Measurements from ENCODE around the gene RBM47. TPM values are rescaled to one million over a fixed set of nuclear protein-coding genes. Genes with fewer than 3 reads are reported as not detected.

RBM47 gene
- total RNA-seq, 1 experiment from 2014 or later, result 0.28 TPM

GRCh38 chr4:40571208-40571607 lies 58.5 kb downstream of the RBM47 start:
- intact Hi-C loops (cut with micrococcal nuclease; ENCODE audit: unreplicated experiment), result no loop called here
- no peak overlapping the region for H3K27ac ChIP-seq (ENCODE audit: low read depth, low read length, poor library complexity, severe bottlenecking)
- no peaks in the 10 kb centered on the region for H3K36me3 ChIP-seq (ENCODE audit: insufficient read depth, low read length, poor library complexity, severe bottlenecking)
- no peak for TF ChIP-seq EZH2 (IDR thresholded peaks at IDR 0.05; ENCODE audit: borderline replicate concordance, low read depth, low read length, poor library complexity, severe bottlenecking)
- TF ChIP-seq, protein P1, sequence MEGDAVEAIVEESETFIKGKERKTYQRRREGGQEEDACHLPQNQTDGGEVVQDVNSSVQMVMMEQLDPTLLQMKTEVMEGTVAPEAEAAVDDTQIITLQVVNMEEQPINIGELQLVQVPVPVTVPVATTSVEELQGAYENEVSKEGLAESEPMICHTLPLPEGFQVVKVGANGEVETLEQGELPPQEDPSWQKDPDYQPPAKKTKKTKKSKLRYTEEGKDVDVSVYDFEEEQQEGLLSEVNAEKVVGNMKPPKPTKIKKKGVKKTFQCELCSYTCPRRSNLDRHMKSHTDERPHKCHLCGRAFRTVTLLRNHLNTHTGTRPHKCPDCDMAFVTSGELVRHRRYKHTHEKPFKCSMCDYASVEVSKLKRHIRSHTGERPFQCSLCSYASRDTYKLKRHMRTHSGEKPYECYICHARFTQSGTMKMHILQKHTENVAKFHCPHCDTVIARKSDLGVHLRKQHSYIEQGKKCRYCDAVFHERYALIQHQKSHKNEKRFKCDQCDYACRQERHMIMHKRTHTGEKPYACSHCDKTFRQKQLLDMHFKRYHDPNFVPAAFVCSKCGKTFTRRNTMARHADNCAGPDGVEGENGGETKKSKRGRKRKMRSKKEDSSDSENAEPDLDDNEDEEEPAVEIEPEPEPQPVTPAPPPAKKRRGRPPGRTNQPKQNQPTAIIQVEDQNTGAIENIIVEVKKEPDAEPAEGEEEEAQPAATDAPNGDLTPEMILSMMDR (conservative IDR thresholded peaks at IDR 0.05; ENCODE audit: low read depth, low read length), result no peak
- H3K9me3 ChIP-seq (ENCODE audit: low read depth, low read length, poor library complexity, severe bottlenecking), result no peaks in the 10 kb centered on the region
- H3K4me1 ChIP-seq (ENCODE audit: insufficient read depth, low read length, poor library complexity, severe bottlenecking), result no peaks in the 10 kb centered on the region
- ChIA-PET POLR2A (ENCODE audit: low non-redundant PET) (no interaction called here), CTCF (no interaction called here)
- BruUV-seq (replicated peaks), result no TSS peak
- no peak for DNase-seq (ENCODE audit: low spot score)
- H3K27me3 ChIP-seq (replicated peaks; ENCODE audit: insufficient read depth, low read depth, low read length, poor library complexity), result no peaks in the 10 kb centered on the region
- H3K4me3 ChIP-seq (ENCODE audit: low read depth, low read length, poor library complexity, severe bottlenecking), result no peak overlapping the region

- CTCF ChIA-PET, result no interaction called here
- Histone ChIP-seq H3K27me3 (replicated peaks; ENCODE audit: insufficient read depth, low read depth, low read length, poor library complexity) (no peaks in the 10 kb centered on the region), H3K4me3 (ENCODE audit: low read depth, low read length, poor library complexity, severe bottlenecking) (no peak overlapping the region), H3K9me3 (ENCODE audit: low read depth, low read length, poor library complexity, severe bottlenecking) (no peaks in the 10 kb centered on the region), H3K27ac (ENCODE audit: low read depth, low read length, poor library complexity, severe bottlenecking) (no peak overlapping the region), H3K4me1 (ENCODE audit: insufficient read depth, low read length, poor library complexity, severe bottlenecking) (no peaks in the 10 kb centered on the region), H3K36me3 (ENCODE audit: insufficient read depth, low read length, poor library complexity, severe bottlenecking) (no peaks in the 10 kb centered on the region)
- intact Hi-C loops (cut with micrococcal nuclease; ENCODE audit: unreplicated experiment), result no loop called here
- no peak for TF ChIP-seq EZH2 (IDR thresholded peaks at IDR 0.05; ENCODE audit: borderline replicate concordance, low read depth, low read length, poor library complexity, severe bottlenecking)
- TF ChIP-seq, protein P1 (conservative IDR thresholded peaks at IDR 0.05; ENCODE audit: low read depth, low read length), result no peak
- POLR2A ChIA-PET (ENCODE audit: low non-redundant PET), result no interaction called here
- BruUV-seq (replicated peaks), result no TSS peak
- no peak for DNase-seq (ENCODE audit: low spot score)
Measured at GRCh38 chr4:40570348-40571077, 59.2 kb downstream of the RBM47 start.

DNA sequence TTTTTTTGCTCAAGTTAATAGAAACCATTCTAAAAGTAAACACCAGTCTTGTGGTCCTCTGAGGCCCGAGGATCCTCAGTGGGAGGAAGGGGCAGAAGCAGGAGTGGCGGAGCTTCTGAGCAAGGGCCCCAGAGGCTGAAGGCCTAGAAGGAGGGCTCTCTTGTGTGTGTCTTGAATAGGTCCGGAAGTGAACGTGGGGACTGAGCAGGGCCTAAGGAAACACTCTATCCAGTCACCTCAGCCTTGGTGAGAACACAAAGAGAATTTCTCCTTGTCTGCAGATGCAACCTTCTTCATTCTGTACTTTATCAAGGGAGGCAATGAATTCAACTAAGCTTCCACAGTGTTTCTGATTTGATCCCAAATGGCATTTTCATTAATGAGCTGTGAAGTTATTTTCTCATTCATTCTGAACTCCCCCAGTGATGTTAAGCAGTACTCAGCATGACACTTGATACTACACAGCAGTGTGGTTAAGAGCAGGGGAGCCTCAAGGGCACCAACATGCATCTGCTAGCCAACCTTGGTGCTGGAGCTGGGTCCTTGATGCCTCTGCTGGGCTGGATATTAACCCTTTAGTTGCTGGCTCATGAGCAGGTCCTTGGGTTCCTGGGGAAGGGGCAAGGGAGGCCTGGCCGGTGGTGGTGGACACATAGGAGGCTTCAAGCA lies 64.7 kb downstream of the RBM47 start:
- Histone ChIP-seq H3K4me3 (ENCODE audit: low read depth, low read length, poor library complexity, severe bottlenecking) (no peak overlapping the region), H3K27me3 (replicated peaks; ENCODE audit: insufficient read depth, low read depth, low read length, poor library complexity) (no peaks in the 10 kb centered on the region), H3K36me3 (ENCODE audit: insufficient read depth, low read length, poor library complexity, severe bottlenecking) (no peaks in the 10 kb centered on the region), H3K27ac (ENCODE audit: low read depth, low read length, poor library complexity, severe bottlenecking) (no peak overlapping the region), H3K4me1 (ENCODE audit: insufficient read depth, low read length, poor library complexity, severe bottlenecking) (no peaks in the 10 kb centered on the region), H3K9me3 (ENCODE audit: low read depth, low read length, poor library complexity, severe bottlenecking) (no peaks in the 10 kb centered on the region)
- ChIA-PET CTCF (no interaction called here), POLR2A (ENCODE audit: low non-redundant PET) (interaction anchor here (0.6 kb wide), 1 partner anchor 74 kb away, joined by 3 read pairs; no protein-coding TSS in a partner anchor)
- peak; percentile 7 for DNase-seq (ENCODE audit: low spot score)
- intact Hi-C loops (cut with micrococcal nuclease; ENCODE audit: unreplicated experiment), result no loop called here
- no TSS peak for BruUV-seq (replicated peaks)
- TF ChIP-seq, protein P1 (conservative IDR thresholded peaks at IDR 0.05; ENCODE audit: low read depth, low read length), result no peak
- TF ChIP-seq EZH2 (IDR thresholded peaks at IDR 0.05; ENCODE audit: borderline replicate concordance, low read depth, low read length, poor library complexity, severe bottlenecking), result no peak
